Measurements from ENCODE around the gene CA9. TPM values are rescaled to one million over a fixed set of nuclear protein-coding genes. Genes with fewer than 3 reads are reported as not detected.

The CA9 gene
- total RNA-seq, 4 donors from 2014 or later, result not detected

DNA sequence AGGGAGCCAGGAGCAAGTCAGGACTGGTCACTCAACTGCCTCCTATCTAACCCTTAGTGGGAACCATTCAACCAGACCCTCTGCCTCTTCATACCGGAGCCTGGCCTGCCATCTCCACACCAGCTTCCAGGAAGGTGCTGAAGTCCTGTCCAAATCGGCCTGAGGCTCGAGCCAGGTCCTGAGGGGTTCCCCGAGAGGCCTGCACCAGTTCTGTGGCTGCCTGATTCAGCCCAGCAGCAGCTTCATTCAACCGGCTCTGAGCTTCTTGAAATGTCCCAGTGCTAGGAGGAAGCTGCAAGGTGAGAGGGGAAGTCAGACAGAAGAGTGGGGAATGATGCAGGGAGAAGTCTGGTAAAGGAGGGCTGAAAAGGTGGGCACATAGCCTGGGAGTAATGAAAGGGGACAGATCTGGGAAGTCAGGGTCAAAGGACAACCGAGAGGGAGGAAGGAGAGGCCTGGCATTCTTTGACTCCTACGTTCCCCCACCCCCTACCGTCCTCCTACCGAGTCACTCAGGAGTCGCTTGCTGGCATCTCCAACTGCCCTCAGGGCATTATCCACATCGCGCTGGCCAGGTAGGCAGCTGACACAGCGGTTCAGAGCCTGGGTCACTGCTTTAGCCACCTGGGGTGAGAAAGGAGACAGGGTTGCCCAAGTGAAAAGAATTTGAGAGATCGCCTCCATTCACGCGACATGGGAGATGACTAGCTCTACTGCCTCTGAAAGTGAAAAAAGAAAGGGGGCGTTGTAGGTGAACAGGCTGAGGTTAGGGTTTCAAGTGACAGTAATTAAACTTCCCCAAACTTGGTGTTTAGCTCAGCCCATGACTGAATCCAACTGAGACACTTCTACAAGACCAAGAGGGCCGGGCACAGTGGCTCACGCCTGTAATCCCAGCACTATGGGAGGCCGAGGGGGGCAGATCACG lies 38.0 kb downstream of the CA9 start:
- DNase-seq, result no peak
- intact Hi-C loops (cut with DNase I), result no loop called here
- Histone ChIP-seq H3K9me3 (no peaks in the 10 kb centered on the region), H3K36me3 (peaks cover 89 to 92% of the 10 kb centered on the region in 2 donors), H3K4me1 (no peaks in the 10 kb centered on the region), H3K27ac (no peak overlapping the region), H3K4me3 (replicated peaks in 1 of 3) (no peak overlapping the region), H3K27me3 (no peaks in the 10 kb centered on the region)
- 92 to 95% methylated on average over 21 of the region's 21 CpGs for WGBS, 2 donors
- TF ChIP-seq POLR2A (IDR thresholded peaks at IDR 0.05), result no peak
- TF ChIP-seq, protein P1, sequence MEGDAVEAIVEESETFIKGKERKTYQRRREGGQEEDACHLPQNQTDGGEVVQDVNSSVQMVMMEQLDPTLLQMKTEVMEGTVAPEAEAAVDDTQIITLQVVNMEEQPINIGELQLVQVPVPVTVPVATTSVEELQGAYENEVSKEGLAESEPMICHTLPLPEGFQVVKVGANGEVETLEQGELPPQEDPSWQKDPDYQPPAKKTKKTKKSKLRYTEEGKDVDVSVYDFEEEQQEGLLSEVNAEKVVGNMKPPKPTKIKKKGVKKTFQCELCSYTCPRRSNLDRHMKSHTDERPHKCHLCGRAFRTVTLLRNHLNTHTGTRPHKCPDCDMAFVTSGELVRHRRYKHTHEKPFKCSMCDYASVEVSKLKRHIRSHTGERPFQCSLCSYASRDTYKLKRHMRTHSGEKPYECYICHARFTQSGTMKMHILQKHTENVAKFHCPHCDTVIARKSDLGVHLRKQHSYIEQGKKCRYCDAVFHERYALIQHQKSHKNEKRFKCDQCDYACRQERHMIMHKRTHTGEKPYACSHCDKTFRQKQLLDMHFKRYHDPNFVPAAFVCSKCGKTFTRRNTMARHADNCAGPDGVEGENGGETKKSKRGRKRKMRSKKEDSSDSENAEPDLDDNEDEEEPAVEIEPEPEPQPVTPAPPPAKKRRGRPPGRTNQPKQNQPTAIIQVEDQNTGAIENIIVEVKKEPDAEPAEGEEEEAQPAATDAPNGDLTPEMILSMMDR (IDR thresholded peaks at IDR 0.05), result no peak

DNA sequence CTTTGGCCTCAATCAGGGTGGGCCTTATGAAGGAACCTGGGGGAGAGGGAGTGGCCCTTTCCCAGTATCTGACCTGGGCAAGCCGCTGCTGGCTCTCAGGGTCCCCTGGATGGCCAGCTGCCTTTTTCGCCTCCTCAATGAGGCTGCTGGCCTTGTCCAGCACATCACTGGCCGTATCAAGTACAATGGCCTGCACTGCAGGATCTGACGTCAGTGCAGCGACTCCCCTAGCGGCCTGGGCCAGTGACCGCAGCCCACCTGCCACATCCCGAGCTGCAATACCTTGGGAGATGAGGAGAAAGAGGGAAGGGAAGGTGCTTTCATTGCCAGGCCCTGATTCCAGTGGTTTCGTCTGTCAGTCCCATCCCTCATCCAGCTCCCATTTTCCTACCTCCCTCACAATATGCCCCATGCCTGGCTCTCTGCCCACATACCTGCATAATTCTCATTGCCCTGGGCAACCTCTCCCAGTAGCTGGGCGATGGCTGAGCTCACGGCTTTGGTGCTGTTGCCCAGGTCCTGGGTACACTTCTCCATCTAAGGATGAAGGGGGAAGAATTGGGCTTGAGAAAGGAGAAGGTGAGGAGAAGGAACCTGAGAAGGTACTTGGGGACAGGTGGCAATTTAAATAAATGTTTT lies 39.2 kb downstream of the CA9 start:
- no peak for TF ChIP-seq POLR2A (IDR thresholded peaks at IDR 0.05)
- TF ChIP-seq, protein P1 (IDR thresholded peaks at IDR 0.05), result no peak
- WGBS, 2 donors, result 93% methylated on average over 11 of the region's 11 CpGs
- Histone ChIP-seq H3K9me3 (no peaks in the 10 kb centered on the region), H3K36me3 (peaks cover 89 to 92% of the 10 kb centered on the region in 2 donors), H3K27ac (no peak overlapping the region), H3K4me1 (no peaks in the 10 kb centered on the region), H3K27me3 (no peaks in the 10 kb centered on the region), H3K4me3 (replicated peaks in 1 of 3) (no peak overlapping the region)
- intact Hi-C loops (cut with DNase I), result no loop called here
- no peak for DNase-seq

DNA sequence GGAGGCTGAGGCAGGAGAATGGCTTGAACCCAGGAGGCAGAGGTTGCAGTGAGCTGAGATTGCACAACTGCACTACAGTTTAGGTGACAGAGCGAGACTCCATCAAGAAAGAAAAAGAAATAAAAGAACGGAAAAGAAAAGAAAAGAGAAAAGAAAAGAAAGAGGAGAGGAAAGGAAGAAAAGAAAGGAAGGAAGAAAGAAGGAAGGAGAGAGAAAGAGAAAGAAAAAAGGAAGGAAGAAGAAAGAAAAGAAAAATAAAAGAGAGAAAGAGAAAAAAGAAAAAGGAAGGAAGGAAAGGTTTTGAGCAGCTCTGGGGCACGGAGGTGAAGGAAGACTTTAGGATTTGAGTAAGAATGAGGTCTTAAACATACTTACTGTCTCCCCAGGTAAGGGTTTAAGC lies 39.9 kb downstream of the CA9 start:
- Histone ChIP-seq H3K4me3 (replicated peaks in 1 of 3) (no peak overlapping the region), H3K27ac (no peak overlapping the region), H3K4me1 (no peaks in the 10 kb centered on the region), H3K36me3 (peaks cover 89 to 92% of the 10 kb centered on the region in 2 donors), H3K9me3 (no peaks in the 10 kb centered on the region), H3K27me3 (no peaks in the 10 kb centered on the region)
- DNase-seq, result no peak
- 90 to 92% methylated on average over 3 of the region's 3 CpGs for WGBS, 2 donors
- intact Hi-C loops (cut with DNase I), result no loop called here
- no peak for TF ChIP-seq POLR2A (IDR thresholded peaks at IDR 0.05)
- TF ChIP-seq, protein P1 (IDR thresholded peaks at IDR 0.05), result no peak

DNA sequence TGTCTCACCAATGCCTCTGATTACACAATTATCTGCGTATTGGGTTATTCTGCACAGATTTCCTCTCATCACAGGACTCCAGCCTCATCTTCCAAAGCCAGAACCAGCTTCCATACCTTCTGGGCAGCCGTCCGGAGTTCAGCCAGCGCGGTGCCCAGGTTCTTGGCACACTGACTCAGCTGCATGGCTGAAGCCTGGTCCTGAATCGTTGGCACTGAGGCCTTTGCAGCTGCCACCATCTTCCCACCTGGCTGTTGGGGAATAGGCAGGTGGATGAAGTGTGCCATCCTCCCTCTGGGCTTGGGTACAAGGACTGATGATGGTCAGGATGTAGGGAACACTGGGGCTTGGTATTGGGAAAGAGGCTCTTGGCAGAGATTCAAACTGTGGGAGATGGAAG lies 40.4 kb downstream of the CA9 start:
- no peaks in the 10 kb centered on the region for H3K9me3 ChIP-seq
- no peak overlapping the region for H3K4me3 ChIP-seq (replicated peaks in 1 of 3)
- H3K27ac ChIP-seq, result no peak overlapping the region
- H3K4me1 ChIP-seq, result no peaks in the 10 kb centered on the region
- no peak for TF ChIP-seq POLR2A (IDR thresholded peaks at IDR 0.05)
- TF ChIP-seq, protein P1 (IDR thresholded peaks at IDR 0.05), result no peak
- intact Hi-C loops (cut with DNase I), result no loop called here
- no peaks in the 10 kb centered on the region for H3K27me3 ChIP-seq
- no peak for DNase-seq
- peaks cover 89 to 92% of the 10 kb centered on the region in 2 donors for H3K36me3 ChIP-seq
- WGBS, 2 donors, result 92 to 97% methylated on average over 6 of the region's 6 CpGs
